Lung (tissue), 12 donors: ENCODE measurements around the gene CDC27. TPM values are rescaled to one million over a fixed set of nuclear protein-coding genes. Genes with fewer than 3 reads are reported as not detected.

Experiments
- ATAC-seq: fragments of 200-7000 bp; cut with Tn5 transposase; one replicate; pipeline ENCODE4 v1.9.1; 2020; ENCODE audit warnings: moderate number of reproducible peaks; ENCODE audit not compliant: insufficient read depth, low FRiP score
- DNase-seq, 3 donors: peaks; one replicate each; pipeline ENCODE4 v3.0.0-alpha.2; 2013 to 2017
- H3K27ac ChIP-seq, 2 donors: one replicate each; pipeline ENCODE4 v1.5.1; 2013; ENCODE audit warnings: mild to moderate bottlenecking in 2 of 2, moderate library complexity in 2 of 2, control low read depth in 1 of 2, inconsistent platforms in 1 of 2, low read depth in 1 of 2, low read length in 1 of 2
- H3K27me3 ChIP-seq, 3 donors: one replicate each; pipeline ENCODE4 v1.5.1; 2013; ENCODE audit warnings: low read length in 2 of 3; ENCODE audit not compliant: control insufficient read depth in 3 of 3, insufficient read depth in 3 of 3
- H3K36me3 ChIP-seq, 4 donors: one replicate each; pipeline ENCODE4 v1.5.1; 2013; ENCODE audit warnings: low read length in 4 of 4, mild to moderate bottlenecking in 1 of 4, moderate library complexity in 1 of 4; ENCODE audit not compliant: control insufficient read depth in 4 of 4, insufficient read depth in 4 of 4
- H3K4me1 ChIP-seq, 5 donors: one replicate each; pipeline ENCODE4 v1.5.1; 2013; ENCODE audit warnings: low read length in 5 of 5, mild to moderate bottlenecking in 2 of 5, moderate library complexity in 1 of 5; ENCODE audit not compliant: control insufficient read depth in 5 of 5, insufficient read depth in 5 of 5
- H3K4me3 ChIP-seq: one replicate; pipeline ENCODE4 v1.5.1; 2013; ENCODE audit warnings: mild to moderate bottlenecking, control low read depth, moderate library complexity
- H3K9ac ChIP-seq, 2 donors: one replicate each; pipeline ENCODE4 v1.5.1; 2013; ENCODE audit warnings: low read length in 2 of 2, control low read depth in 1 of 2; ENCODE audit not compliant: insufficient read depth in 1 of 2
- H3K9me3 ChIP-seq, 4 donors: one replicate each; pipeline ENCODE4 v1.5.1; 2013; ENCODE audit warnings: low read length in 3 of 4, mild to moderate bottlenecking in 1 of 4, moderate library complexity in 1 of 4; ENCODE audit not compliant: control insufficient read depth in 4 of 4, insufficient read depth in 3 of 4
- CTCF ChIP-seq: IDR thresholded peaks from 2 replicates; pipeline ENCODE4 v1.5.1; 2012; ENCODE audit warnings: mild to moderate bottlenecking; ENCODE audit errors: control extremely low read depth, extremely low read depth
- WGBS, 2 donors: extraction: QIAGEN DNeasy Blood & Tissue Kit; methylation state at CpG; one replicate each; pipeline ENCODE4 v1.1.7; 2013; 5-methylcytosine and 5-hydroxymethylcytosine counted together
- polyA plus RNA-seq, 2 donors: library from polyadenylated mRNA; stranded (reverse); fragments of 200-250 nt; gene quantifications; one replicate each; pipeline ENCODE4 v1.2.1, GENCODE V29; 2013
- total RNA-seq, 2 donors: library from RNA; depleted of rRNA in 1 of 2; stranded (reverse); fragments of >200 nt in 1 of 2; gene quantifications; one replicate each; pipeline ENCODE4 v1.2.1, GENCODE V29; 2014 to 2021
- donor health status: control.
- donor health status: control.
- donor health status: Bipolar disorder and iron deficiency.
- donor health status: healthy.
- donor health status: DM: yes; HTN: yes; CAD: no.

The CDC27 gene
- total and polyA plus RNA-seq, 4 donors: 13.6 to 74.1 (median 46.1) TPM

- Histone ChIP-seq H3K9me3 (no peaks in the 10 kb centered on the region), H3K27ac (no peak overlapping the region), H3K4me3 (no peak overlapping the region), H3K4me1 (peaks cover 0 to 4% (median 0%) of the 10 kb centered on the region in 5 donors), H3K36me3 (no peaks in the 10 kb centered on the region), H3K9ac (no peak overlapping the region), H3K27me3 (peaks cover 0 to 6% (median 0%) of the 10 kb centered on the region in 3 donors)
- TF ChIP-seq CTCF: no peak
- no peak for DNase-seq
- WGBS, 2 donors: 74 to 82% methylated on average over 3 of the region's 3 CpGs
- ATAC-seq: no peak
These were observed 42.2 kb upstream of the CDC27 start for GRCh38 chr17:47231334-47231733.

- Histone ChIP-seq H3K9ac (no peak overlapping the region), H3K27ac (no peak overlapping the region), H3K9me3 (no peaks in the 10 kb centered on the region), H3K36me3 (no peaks in the 10 kb centered on the region), H3K4me3 (no peak overlapping the region), H3K27me3 (peaks cover 0 to 6% (median 0%) of the 10 kb centered on the region in 3 donors), H3K4me1 (peaks cover 0 to 4% (median 0%) of the 10 kb centered on the region in 5 donors)
- ATAC-seq: no peak
- WGBS, 2 donors: 89 to 93% methylated on average over 10 of the region's 10 CpGs
- no peak for DNase-seq
- TF ChIP-seq CTCF: no peak
These were observed 41.8 kb upstream of the CDC27 start for GRCh38 chr17:47230864-47231263.

- H3K9ac ChIP-seq: peak overlapping the region in 1 of 2 donors; percentile 76
These were observed 40.7 kb upstream of the CDC27 start for GRCh38 chr17:47229535-47230443.

More at GRCh38 chr17:47229535-47230443, 40.7 kb upstream of the CDC27 start:
- Histone ChIP-seq H3K4me1 (peaks cover 0 to 10% (median 4%) of the 10 kb centered on the region in 5 donors), H3K9me3 (no peaks in the 10 kb centered on the region), H3K4me3 (no peak overlapping the region), H3K27me3 (peaks cover 0 to 6% (median 0%) of the 10 kb centered on the region in 3 donors), H3K36me3 (no peaks in the 10 kb centered on the region), H3K27ac (peak overlapping the region in 1 of 2 donors; percentile 56)
- TF ChIP-seq CTCF: peak; percentile 99
- WGBS, 2 donors: 11 to 13% methylated on average over 22 of the region's 22 CpGs
- peak; percentile 88 to 94 (median 92) for DNase-seq
- peak; percentile 67 for ATAC-seq
